Thymus (tissue), 11 donors: ENCODE measurements around the gene PREPL. TPM values are rescaled to one million over a fixed set of nuclear protein-coding genes. Genes with fewer than 3 reads are reported as not detected.

Source experiments
- DNase-seq, 9 donors: peaks; one replicate each; pipeline ENCODE4 v3.0.0-alpha.2; 2013; ENCODE audit warnings: low spot score in 9 of 9, low read depth in 6 of 9, missing footprints in 1 of 9
- H3K27ac ChIP-seq, 2 donors: one replicate each; pipeline ENCODE4 v1.5.1; 2013; ENCODE audit warnings: control low read depth in 1 of 2, low read depth in 1 of 2, low read length in 1 of 2, mild to moderate bottlenecking in 1 of 2, moderate library complexity in 1 of 2
- H3K27me3 ChIP-seq, 2 donors: one replicate each; pipeline ENCODE4 v1.5.1; 2013; ENCODE audit warnings: low read length in 1 of 2; ENCODE audit not compliant: control insufficient read depth in 2 of 2, insufficient read depth in 1 of 2
- H3K36me3 ChIP-seq, 2 donors: one replicate each; pipeline ENCODE4 v1.5.1; 2013; ENCODE audit warnings: low read length in 1 of 2, mild to moderate bottlenecking in 1 of 2, moderate library complexity in 1 of 2; ENCODE audit not compliant: control insufficient read depth in 2 of 2, insufficient read depth in 2 of 2
- H3K4me1 ChIP-seq, 2 donors: one replicate each; pipeline ENCODE4 v1.5.1; 2013; ENCODE audit warnings: low read length in 2 of 2; ENCODE audit not compliant: control insufficient read depth in 2 of 2, insufficient read depth in 2 of 2
- H3K4me3 ChIP-seq, 2 donors: one replicate each; pipeline ENCODE4 v1.5.1; 2013; ENCODE audit warnings: low read length in 2 of 2, control low read depth in 1 of 2, mild to moderate bottlenecking in 1 of 2
- H3K9me3 ChIP-seq, 2 donors: one replicate each; pipeline ENCODE4 v1.5.1; 2013; ENCODE audit warnings: low read length in 1 of 2, mild to moderate bottlenecking in 1 of 2; ENCODE audit not compliant: control insufficient read depth in 2 of 2, insufficient read depth in 1 of 2
- WGBS: extraction: QIAGEN DNeasy Blood & Tissue Kit; methylation state at CpG from one replicate; pipeline ENCODE4 v1.1.7; 2013; 5-methylcytosine and 5-hydroxymethylcytosine counted together
- polyA plus RNA-seq: library from polyadenylated mRNA; stranded (reverse); fragments of 200-250 nt; gene quantifications from one replicate; pipeline ENCODE4 v1.2.3, GENCODE V29; 2013
- total RNA-seq: library from RNA; stranded (reverse); fragments of 120-200 nt; gene quantifications from one replicate; pipeline ENCODE4 v1.2.4, GENCODE V29; 2013
- donor health status: healthy.

The PREPL gene
- total and polyA plus RNA-seq, 2 donors, result 16.2 to 28.6 TPM

DNA sequence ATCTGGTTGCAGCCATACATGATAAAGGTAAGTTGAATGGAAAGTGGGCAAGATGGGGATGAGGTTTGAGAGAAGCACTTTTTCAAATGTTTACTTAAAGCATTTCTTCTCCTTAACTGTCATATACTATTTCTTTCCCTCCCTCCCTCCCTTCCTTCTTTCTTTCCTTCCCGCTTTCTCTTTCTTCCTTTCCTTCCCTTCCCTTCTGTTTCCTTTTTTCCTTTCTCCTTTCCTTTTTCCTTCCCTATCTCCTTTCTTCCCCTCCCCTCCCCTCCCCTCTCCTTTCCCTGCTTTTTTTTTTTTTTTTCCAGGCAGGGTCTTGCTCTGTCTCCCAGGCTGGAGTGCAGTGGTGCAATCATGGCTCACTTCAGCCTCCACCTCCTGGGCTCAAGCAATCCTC is 80.4 kb downstream of the PREPL start:
- no peak overlapping the region for H3K4me3 ChIP-seq
- no peak for DNase-seq
- H3K27me3 ChIP-seq, result no peaks in the 10 kb centered on the region
- no peaks in the 10 kb centered on the region for H3K36me3 ChIP-seq
- no peaks in the 10 kb centered on the region for H3K9me3 ChIP-seq
- H3K27ac ChIP-seq, result no peak overlapping the region
- 89% methylated on average over 1 of the region's 1 CpG for WGBS
- H3K4me1 ChIP-seq, result no peaks in the 10 kb centered on the region

DNA sequence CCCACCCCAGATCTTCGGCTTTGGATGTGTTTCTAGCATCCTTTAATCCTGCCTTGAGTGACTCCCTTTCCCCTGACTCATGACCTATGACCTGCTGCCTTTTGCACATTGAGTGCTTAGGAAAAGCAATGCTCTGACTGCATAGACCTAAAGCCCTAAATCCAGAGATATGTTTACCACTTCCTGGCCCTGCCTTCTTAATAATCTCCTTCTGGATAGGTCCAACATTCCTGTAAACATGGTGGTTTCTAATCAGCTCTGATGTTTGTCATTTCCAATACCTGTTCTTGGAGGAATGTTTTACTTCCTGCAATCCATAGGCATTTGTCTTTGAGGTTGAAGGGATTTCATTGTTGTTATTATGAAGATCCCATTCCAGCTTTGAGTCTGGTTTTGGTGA is 83.8 kb downstream of the PREPL start:
- H3K27ac ChIP-seq, result no peak overlapping the region
- no peaks in the 10 kb centered on the region for H3K9me3 ChIP-seq
- H3K4me3 ChIP-seq, result no peak overlapping the region
- no peaks in the 10 kb centered on the region for H3K36me3 ChIP-seq
- no peaks in the 10 kb centered on the region for H3K4me1 ChIP-seq
- H3K27me3 ChIP-seq, result no peaks in the 10 kb centered on the region
- 88% methylated on average over 1 of the region's 1 CpG for WGBS
- no peak for DNase-seq

DNA sequence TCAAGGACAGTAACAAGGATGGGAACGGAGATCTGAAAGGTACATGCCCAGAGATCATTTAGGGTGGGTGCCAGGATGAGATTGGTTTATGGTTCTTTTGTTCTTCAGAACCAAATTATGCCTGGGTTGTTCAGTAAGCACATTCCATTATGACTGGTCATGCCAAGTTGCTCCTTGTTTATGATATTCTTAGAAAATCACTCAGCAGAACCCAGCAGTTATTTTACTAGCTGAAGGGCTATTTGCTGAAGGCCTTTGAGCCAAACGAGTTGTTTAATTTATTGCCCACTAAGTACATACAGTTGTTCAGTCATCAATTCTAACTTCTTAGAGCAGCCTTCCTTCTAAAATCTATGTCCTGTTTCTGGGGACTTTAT is 85.4 kb downstream of the PREPL start:
- Histone ChIP-seq H3K27me3 (no peaks in the 10 kb centered on the region), H3K4me1 (no peaks in the 10 kb centered on the region), H3K4me3 (no peak overlapping the region), H3K27ac (no peak overlapping the region), H3K36me3 (no peaks in the 10 kb centered on the region), H3K9me3 (no peaks in the 10 kb centered on the region)
- DNase-seq, result no peak
- 87% methylated on average over 2 of the region's 2 CpGs for WGBS

DNA sequence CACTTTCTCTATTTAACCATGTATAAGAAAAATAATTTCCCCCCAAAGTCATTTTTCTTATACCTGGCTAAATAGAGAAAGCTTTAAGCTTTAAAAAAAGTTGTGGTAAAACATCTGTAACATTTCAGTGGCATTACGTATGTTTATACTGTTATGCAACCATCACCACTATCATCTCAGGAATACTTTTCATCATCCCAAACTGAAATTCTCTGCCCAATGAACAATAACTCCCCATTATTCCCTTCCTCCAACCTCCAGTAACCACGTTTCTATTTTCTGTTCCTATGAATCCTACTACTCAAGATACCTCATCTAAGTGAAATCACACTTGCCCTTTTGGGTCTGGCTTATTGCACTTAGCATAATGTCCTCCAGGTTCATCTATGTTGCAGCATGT is 87.7 kb downstream of the PREPL start:
- H3K4me1 ChIP-seq, result no peaks in the 10 kb centered on the region
- no peak overlapping the region for H3K4me3 ChIP-seq
- 89% methylated on average over 2 of the region's 2 CpGs for WGBS
- no peak for DNase-seq
- H3K36me3 ChIP-seq, result no peaks in the 10 kb centered on the region
- no peaks in the 10 kb centered on the region for H3K27me3 ChIP-seq
- peaks cover 0 to 5% of the 10 kb centered on the region in 2 donors for H3K9me3 ChIP-seq
- H3K27ac ChIP-seq, result no peak overlapping the region

DNA sequence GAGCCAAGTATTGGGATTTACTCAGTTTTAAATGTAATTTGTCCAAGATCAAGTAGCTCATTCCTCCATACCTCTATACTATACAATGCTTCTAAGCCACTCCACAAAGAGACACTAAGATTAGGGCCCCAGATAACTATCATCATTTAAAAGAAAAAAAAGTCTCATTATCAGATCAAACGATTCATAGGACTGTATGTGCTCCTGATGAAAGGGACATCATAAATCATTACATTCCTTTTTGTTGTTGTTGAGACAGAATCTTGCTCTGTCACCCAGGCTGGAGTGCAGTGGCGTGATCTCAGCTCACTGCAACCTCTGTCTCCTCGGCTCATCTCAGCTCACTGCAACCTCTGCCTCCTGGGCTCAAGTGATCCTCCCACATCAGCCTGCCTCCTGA is 88.2 kb downstream of the PREPL start:
- peaks cover 0 to 5% of the 10 kb centered on the region in 2 donors for H3K9me3 ChIP-seq
- H3K4me3 ChIP-seq, result no peak overlapping the region
- no peaks in the 10 kb centered on the region for H3K36me3 ChIP-seq
- 85% methylated on average over 3 of the region's 3 CpGs for WGBS
- H3K27ac ChIP-seq, result no peak overlapping the region
- DNase-seq, result no peak
- H3K27me3 ChIP-seq, result no peaks in the 10 kb centered on the region
- no peaks in the 10 kb centered on the region for H3K4me1 ChIP-seq

DNA sequence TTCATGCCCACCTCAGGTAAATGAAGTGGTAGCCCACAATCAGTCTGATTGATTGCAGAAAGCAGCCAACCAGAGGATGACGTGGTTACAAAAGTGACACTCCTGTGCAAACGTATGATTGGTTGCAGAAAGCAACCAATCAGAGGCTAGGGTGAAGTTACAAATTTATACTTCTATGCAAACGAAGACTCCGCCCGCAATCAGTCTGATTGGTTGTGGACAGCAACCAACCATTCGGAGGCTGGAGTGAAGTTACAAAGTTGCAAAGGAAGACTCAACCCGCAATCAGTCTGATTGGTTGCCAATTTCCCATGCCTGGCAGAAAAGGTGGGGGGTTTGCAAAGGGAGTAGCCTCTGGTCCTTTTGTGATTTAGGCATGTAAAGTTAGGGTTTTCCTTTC is 90.0 kb downstream of the PREPL start:
- WGBS, result 97% methylated on average over 7 of the region's 7 CpGs
- H3K27ac ChIP-seq, result no peak overlapping the region
- DNase-seq, result no peak
- H3K27me3 ChIP-seq, result no peaks in the 10 kb centered on the region
- H3K9me3 ChIP-seq, result peaks cover 0 to 5% of the 10 kb centered on the region in 2 donors
- no peak overlapping the region for H3K4me3 ChIP-seq
- H3K36me3 ChIP-seq, result no peaks in the 10 kb centered on the region
- no peaks in the 10 kb centered on the region for H3K4me1 ChIP-seq

DNA sequence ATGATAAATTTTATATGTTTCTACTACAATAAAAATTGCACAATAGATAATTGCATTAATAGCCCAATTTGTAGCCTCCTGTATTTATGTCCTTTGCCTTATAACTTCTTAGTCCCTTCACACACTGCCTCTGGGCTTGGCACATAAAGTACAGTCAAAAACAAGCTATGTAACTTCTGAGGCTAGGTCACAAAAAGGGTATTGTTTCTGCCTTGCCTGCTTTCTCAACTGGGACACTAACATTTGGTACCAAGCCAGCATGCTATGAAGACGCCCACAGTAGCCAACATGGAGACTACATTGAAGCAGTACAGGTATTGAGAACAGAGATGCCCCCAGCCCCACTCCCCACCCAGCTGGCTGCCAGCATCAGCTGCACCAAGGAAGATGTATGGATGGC is 91.5 kb downstream of the PREPL start:
- DNase-seq, result no peak
- Histone ChIP-seq H3K4me1 (no peaks in the 10 kb centered on the region), H3K27ac (no peak overlapping the region), H3K36me3 (no peaks in the 10 kb centered on the region), H3K9me3 (peaks cover 0 to 5% of the 10 kb centered on the region in 2 donors), H3K27me3 (no peaks in the 10 kb centered on the region), H3K4me3 (no peak overlapping the region)
- 96% methylated on average over 1 of the region's 1 CpG for WGBS

DNA sequence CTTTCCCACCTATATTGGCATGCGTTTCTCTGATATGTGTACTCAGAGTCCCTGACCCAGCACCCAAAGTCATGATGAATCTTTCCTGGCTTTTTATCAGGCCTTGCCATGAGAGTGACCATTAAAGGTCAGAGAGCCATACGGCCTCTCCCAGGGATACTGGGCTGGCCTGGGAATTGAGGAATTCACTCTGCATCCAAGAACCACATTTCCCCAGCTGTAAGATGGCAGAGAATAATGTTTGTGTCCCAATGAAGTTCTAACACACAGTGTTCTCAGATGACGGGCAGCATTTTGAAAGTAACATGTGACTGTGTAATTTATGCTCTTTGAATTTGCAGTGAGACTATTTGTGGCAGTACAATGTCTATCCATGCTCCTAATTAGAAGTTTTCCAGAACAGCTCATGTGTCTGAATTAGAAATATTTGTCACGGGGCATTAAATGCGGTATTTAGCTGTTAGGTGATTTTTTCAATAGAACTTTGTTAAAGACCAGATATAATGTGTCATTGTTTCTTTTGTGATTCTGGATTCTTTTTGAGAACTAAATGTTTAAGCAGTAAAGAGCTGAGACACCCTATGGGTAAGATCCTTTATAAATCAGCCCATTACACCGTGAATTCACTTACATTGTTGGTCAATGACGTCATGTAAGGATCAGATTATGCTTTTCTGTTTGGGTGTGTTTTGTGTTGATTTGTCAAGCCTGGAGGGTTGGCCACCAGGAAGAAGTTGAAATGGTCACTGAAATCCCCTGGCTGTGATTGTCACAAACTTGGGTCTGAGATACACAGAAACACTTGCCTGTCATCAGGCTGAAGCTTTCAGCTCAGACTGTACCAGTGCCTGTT is 93.3 kb downstream of the PREPL start:
- Histone ChIP-seq H3K27ac (no peak overlapping the region), H3K9me3 (peaks cover 0 to 5% of the 10 kb centered on the region in 2 donors), H3K27me3 (no peaks in the 10 kb centered on the region), H3K4me3 (no peak overlapping the region), H3K4me1 (no peaks in the 10 kb centered on the region), H3K36me3 (no peaks in the 10 kb centered on the region)
- 96% methylated on average over 7 of the region's 7 CpGs for WGBS
- no peak for DNase-seq
